ENCODE data around the gene DAB2IP. TPM values are rescaled to one million over a fixed set of nuclear protein-coding genes. Genes with fewer than 3 reads are reported as not detected.

Gene DAB2IP
- polyA plus RNA-seq, 1 donor from 2014 or later: 17.3 TPM

- H3K27ac ChIP-seq (ENCODE audit: low read length): no peak overlapping the region
- no peak overlapping the region for H3K4me2 ChIP-seq (ENCODE audit: low read length)
- H3K9me3 ChIP-seq (ENCODE audit: low read length): no peaks in the 10 kb centered on the region
- no peaks in the 10 kb centered on the region for H3K9me2 ChIP-seq (ENCODE audit: insufficient read depth, low read length)
- H4K20me1 ChIP-seq (ENCODE audit: insufficient read depth): no peaks in the 10 kb centered on the region
- H3K4me3 ChIP-seq (ENCODE audit: low read length): no peak overlapping the region
- no peaks in the 10 kb centered on the region for H3K79me2 ChIP-seq (replicated peaks; ENCODE audit: insufficient read depth, low read length)
- no peaks in the 10 kb centered on the region for H3F3A ChIP-seq (ENCODE audit: insufficient read depth, low read length, poor library complexity, severe bottlenecking)
- no peak overlapping the region for H3K9ac ChIP-seq (ENCODE audit: low read length)
- TF ChIP-seq RAD21 (conservative IDR thresholded peaks at IDR 0.05) (no peak), POLR2AphosphoS5 (IDR thresholded peaks at IDR 0.05) (no peak), TAF1 (IDR thresholded peaks at IDR 0.05; ENCODE audit: low read depth) (no peak), EZH2 (IDR thresholded peaks at IDR 0.05; ENCODE audit: borderline replicate concordance, insufficient read depth, low read length, poor library complexity, severe bottlenecking) (no peak), MXI1 (conservative IDR thresholded peaks at IDR 0.05; ENCODE audit: poor library complexity, severe bottlenecking) (no peak), SMC3 (conservative IDR thresholded peaks at IDR 0.05; ENCODE audit: poor library complexity) (no peak), EP300 (conservative IDR thresholded peaks at IDR 0.05; ENCODE audit: poor library complexity, severe bottlenecking) (no peak)
- TF ChIP-seq, protein P1, sequence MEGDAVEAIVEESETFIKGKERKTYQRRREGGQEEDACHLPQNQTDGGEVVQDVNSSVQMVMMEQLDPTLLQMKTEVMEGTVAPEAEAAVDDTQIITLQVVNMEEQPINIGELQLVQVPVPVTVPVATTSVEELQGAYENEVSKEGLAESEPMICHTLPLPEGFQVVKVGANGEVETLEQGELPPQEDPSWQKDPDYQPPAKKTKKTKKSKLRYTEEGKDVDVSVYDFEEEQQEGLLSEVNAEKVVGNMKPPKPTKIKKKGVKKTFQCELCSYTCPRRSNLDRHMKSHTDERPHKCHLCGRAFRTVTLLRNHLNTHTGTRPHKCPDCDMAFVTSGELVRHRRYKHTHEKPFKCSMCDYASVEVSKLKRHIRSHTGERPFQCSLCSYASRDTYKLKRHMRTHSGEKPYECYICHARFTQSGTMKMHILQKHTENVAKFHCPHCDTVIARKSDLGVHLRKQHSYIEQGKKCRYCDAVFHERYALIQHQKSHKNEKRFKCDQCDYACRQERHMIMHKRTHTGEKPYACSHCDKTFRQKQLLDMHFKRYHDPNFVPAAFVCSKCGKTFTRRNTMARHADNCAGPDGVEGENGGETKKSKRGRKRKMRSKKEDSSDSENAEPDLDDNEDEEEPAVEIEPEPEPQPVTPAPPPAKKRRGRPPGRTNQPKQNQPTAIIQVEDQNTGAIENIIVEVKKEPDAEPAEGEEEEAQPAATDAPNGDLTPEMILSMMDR (IDR thresholded peaks at IDR 0.05; ENCODE audit: poor library complexity, severe bottlenecking): no peak
- TF ChIP-seq, protein P2, sequence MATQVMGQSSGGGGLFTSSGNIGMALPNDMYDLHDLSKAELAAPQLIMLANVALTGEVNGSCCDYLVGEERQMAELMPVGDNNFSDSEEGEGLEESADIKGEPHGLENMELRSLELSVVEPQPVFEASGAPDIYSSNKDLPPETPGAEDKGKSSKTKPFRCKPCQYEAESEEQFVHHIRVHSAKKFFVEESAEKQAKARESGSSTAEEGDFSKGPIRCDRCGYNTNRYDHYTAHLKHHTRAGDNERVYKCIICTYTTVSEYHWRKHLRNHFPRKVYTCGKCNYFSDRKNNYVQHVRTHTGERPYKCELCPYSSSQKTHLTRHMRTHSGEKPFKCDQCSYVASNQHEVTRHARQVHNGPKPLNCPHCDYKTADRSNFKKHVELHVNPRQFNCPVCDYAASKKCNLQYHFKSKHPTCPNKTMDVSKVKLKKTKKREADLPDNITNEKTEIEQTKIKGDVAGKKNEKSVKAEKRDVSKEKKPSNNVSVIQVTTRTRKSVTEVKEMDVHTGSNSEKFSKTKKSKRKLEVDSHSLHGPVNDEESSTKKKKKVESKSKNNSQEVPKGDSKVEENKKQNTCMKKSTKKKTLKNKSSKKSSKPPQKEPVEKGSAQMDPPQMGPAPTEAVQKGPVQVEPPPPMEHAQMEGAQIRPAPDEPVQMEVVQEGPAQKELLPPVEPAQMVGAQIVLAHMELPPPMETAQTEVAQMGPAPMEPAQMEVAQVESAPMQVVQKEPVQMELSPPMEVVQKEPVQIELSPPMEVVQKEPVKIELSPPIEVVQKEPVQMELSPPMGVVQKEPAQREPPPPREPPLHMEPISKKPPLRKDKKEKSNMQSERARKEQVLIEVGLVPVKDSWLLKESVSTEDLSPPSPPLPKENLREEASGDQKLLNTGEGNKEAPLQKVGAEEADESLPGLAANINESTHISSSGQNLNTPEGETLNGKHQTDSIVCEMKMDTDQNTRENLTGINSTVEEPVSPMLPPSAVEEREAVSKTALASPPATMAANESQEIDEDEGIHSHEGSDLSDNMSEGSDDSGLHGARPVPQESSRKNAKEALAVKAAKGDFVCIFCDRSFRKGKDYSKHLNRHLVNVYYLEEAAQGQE (IDR thresholded peaks at IDR 0.05; ENCODE audit: borderline replicate concordance): no peak
- no peaks in the 10 kb centered on the region for H3K36me3 ChIP-seq (ENCODE audit: insufficient read depth, low read length)
- H2AFZ ChIP-seq (ENCODE audit: low read depth, low read length): no peak overlapping the region
- no peaks in the 10 kb centered on the region for H3K27me3 ChIP-seq (ENCODE audit: insufficient read depth, low read depth, low read length)
Measured at GRCh38 chr9:121801579-121801978, 150.1 kb downstream of the DAB2IP start.

- Histone ChIP-seq H3K9ac (ENCODE audit: low read length) (no peak overlapping the region), H3K9me3 (ENCODE audit: low read length) (no peaks in the 10 kb centered on the region), H3K79me2 (replicated peaks; ENCODE audit: insufficient read depth, low read length) (no peaks in the 10 kb centered on the region), H3K27ac (ENCODE audit: low read length) (no peak overlapping the region), H3K4me2 (ENCODE audit: low read length) (no peak overlapping the region), H3K9me2 (ENCODE audit: insufficient read depth, low read length) (no peaks in the 10 kb centered on the region), H2AFZ (ENCODE audit: low read depth, low read length) (no peak overlapping the region), H3K27me3 (ENCODE audit: insufficient read depth, low read depth, low read length) (no peaks in the 10 kb centered on the region), H3K4me3 (ENCODE audit: low read length) (no peak overlapping the region), H4K20me1 (ENCODE audit: insufficient read depth) (no peaks in the 10 kb centered on the region), H3F3A (ENCODE audit: insufficient read depth, low read length, poor library complexity, severe bottlenecking) (no peaks in the 10 kb centered on the region), H3K36me3 (ENCODE audit: insufficient read depth, low read length) (no peaks in the 10 kb centered on the region)
- no peak for TF ChIP-seq TAF1 (IDR thresholded peaks at IDR 0.05; ENCODE audit: low read depth)
- no peak for TF ChIP-seq MXI1 (conservative IDR thresholded peaks at IDR 0.05; ENCODE audit: poor library complexity, severe bottlenecking)
- TF ChIP-seq, protein P2 (IDR thresholded peaks at IDR 0.05; ENCODE audit: borderline replicate concordance): no peak
- no peak for TF ChIP-seq SMC3 (conservative IDR thresholded peaks at IDR 0.05; ENCODE audit: poor library complexity)
- TF ChIP-seq EP300 (conservative IDR thresholded peaks at IDR 0.05; ENCODE audit: poor library complexity, severe bottlenecking): no peak
- TF ChIP-seq, protein P1 (IDR thresholded peaks at IDR 0.05; ENCODE audit: poor library complexity, severe bottlenecking): no peak
Measured at GRCh38 chr9:121802753-121803152, 151.3 kb downstream of the DAB2IP start.

Data from neural cell (in vitro differentiated cells).